Brain microvascular endothelial cell (primary cell): Measurements from ENCODE around the gene CADM4.

Experiments used
- DNase-seq: peaks from one replicate; pipeline ENCODE4 v3.0.0-alpha.2; 2020
- H3K27ac ChIP-seq: fragments of 250-450 bp; sonication (Bioruptor Pico); 2 replicates; pipeline ENCODE4 v1.5.1; 2020; ENCODE audit warnings: mild to moderate bottlenecking, moderate library complexity
- H3K27me3 ChIP-seq: fragments of 250-450 bp; sonication (Bioruptor Pico); replicated peaks from 2 replicates; pipeline ENCODE4 v1.5.1; 2020; ENCODE audit warnings: mild to moderate bottlenecking
- H3K36me3 ChIP-seq: fragments of 250-450 bp; sonication (Bioruptor Pico); replicated peaks from 2 replicates; pipeline ENCODE4 v1.5.1; 2020; ENCODE audit warnings: mild to moderate bottlenecking
- H3K4me3 ChIP-seq: 2 replicates; pipeline ENCODE4 v1.5.1; 2011; ENCODE audit warnings: low read depth, mild to moderate bottlenecking, control low read depth, low read length, moderate library complexity
- CTCF ChIP-seq: IDR thresholded peaks from 2 replicates; pipeline ENCODE4 v1.5.1; 2011; ENCODE audit warnings: low read depth, mild to moderate bottlenecking, moderate library complexity, low read length, control low read depth, inconsistent platforms; ENCODE audit errors: missing control alignments
- in situ Hi-C: cut with HindIII; loops from 2 replicates; pipeline ENCODE4 v1.10.0; 2017; ENCODE audit warnings: low sequenced_read_pairs, low pct_ligation_motif_present

CADM4 gene

GRCh38 chr19:43639519-43640423 is at the start of gene CADM4:
CADM4 (minus strand) TSS chr19:43639850; CDS start chr19:43639790, 60 bp downstream.
- Histone ChIP-seq H3K4me3 (peak within 1 kb of the TSS; percentile 49), H3K36me3 (no peaks in the 10 kb centered on the region), H3K27me3 (peaks cover 7% of the 10 kb centered on the region), H3K27ac (no peak within 1 kb of the TSS)
- in situ Hi-C loops: no loop called here
- DNase-seq: no peak
- no peak for TF ChIP-seq CTCF

- Histone ChIP-seq H3K27me3 (no peaks in the 10 kb centered on the region), H3K27ac (no peak overlapping the region), H3K36me3 (no peaks in the 10 kb centered on the region), H3K4me3 (no peak overlapping the region)
- in situ Hi-C loops: no loop called here
- TF ChIP-seq CTCF: no peak
- no peak for DNase-seq
Measured at GRCh38 chr19:43688059-43688701, 48.5 kb upstream of the CADM4 start.

- Histone ChIP-seq H3K4me3 (no peak overlapping the region), H3K27ac (no peak overlapping the region), H3K36me3 (no peaks in the 10 kb centered on the region), H3K27me3 (no peaks in the 10 kb centered on the region)
- in situ Hi-C loops: no loop called here
- TF ChIP-seq CTCF: no peak
- no peak for DNase-seq
Measured at GRCh38 chr19:43687660-43687997, 48.0 kb upstream of the CADM4 start.

GRCh38 chr19:43684326-43684725 is 44.7 kb upstream of the CADM4 start:
- no peak for TF ChIP-seq CTCF
- no peak overlapping the region for H3K27ac ChIP-seq
- no peaks in the 10 kb centered on the region for H3K27me3 ChIP-seq
- H3K4me3 ChIP-seq: no peak overlapping the region
- no peak for DNase-seq
- no peaks in the 10 kb centered on the region for H3K36me3 ChIP-seq
- in situ Hi-C loops: no loop called here

GRCh38 chr19:43683905-43684304 is 44.3 kb upstream of the CADM4 start:
- in situ Hi-C loops: no loop called here
- no peak for DNase-seq
- TF ChIP-seq CTCF: no peak
- H3K36me3 ChIP-seq: no peaks in the 10 kb centered on the region
- H3K27me3 ChIP-seq: no peaks in the 10 kb centered on the region
- no peak overlapping the region for H3K27ac ChIP-seq
- no peak overlapping the region for H3K4me3 ChIP-seq
